ENCODE data around the gene MICU1. TPM values are rescaled to one million over a fixed set of nuclear protein-coding genes. Genes with fewer than 3 reads are reported as not detected.

The MICU1 gene
- total and polyA plus RNA-seq, 10 of the 15 experiments (the other 5 are each of a cell fraction or from before 2014, with no cell fraction given): 18.2 to 36.4 (median 22.2) TPM

GRCh38 chr10:72331575-72332422, 294.1 kb downstream of the MICU1 start (continued):
- TF ChIP-seq FOS (IDR thresholded peaks at IDR 0.05; ENCODE audit: borderline replicate concordance, extremely low read depth, insufficient read length) (no peak), PML (IDR thresholded peaks at IDR 0.05; ENCODE audit: low read length) (no peak), ZZZ3 (IDR thresholded peaks at IDR 0.05; ENCODE audit: control insufficient read depth, insufficient read length, low read depth) (no peak), TAF1 (IDR thresholded peaks at IDR 0.05; ENCODE audit: borderline replicate concordance, low read depth, low read length) (no peak), CHD4 (IDR thresholded peaks at IDR 0.05) (no peak), NR2F1 (conservative IDR thresholded peaks at IDR 0.05) (peak; percentile 96), PAX5 (IDR thresholded peaks at IDR 0.05; ENCODE audit: borderline replicate concordance, low read depth, low read length) (peak; percentile 47; the same call in 1 of the 2 replicates), GATAD2B (conservative IDR thresholded peaks at IDR 0.05; ENCODE audit: low read depth) (peak; percentile 86), POLR2A (IDR thresholded peaks at IDR 0.05; ENCODE audit: low read depth, low read length) (peak; percentile 68), POU2F2 (IDR thresholded peaks at IDR 0.05; ENCODE audit: borderline replicate concordance, low read depth, low read length) (no peak; the same call in 2 of the 3 replicates), EED (IDR thresholded peaks at IDR 0.05; ENCODE audit: low read depth) (0 out of 2 replicates have a peak, but pooled peaks have one; percentile 32), USF1 (IDR thresholded peaks at IDR 0.05; ENCODE audit: borderline replicate concordance, extremely low read length, insufficient read depth, low read depth, low read length) (no peak), MYC (IDR thresholded peaks at IDR 0.05; ENCODE audit: insufficient read depth, insufficient read length, insufficient replicate concordance, low read length, severe bottlenecking) (no peak), SMARCA5 (IDR thresholded peaks at IDR 0.05) (no peak; the same call in 1 of the 2 replicates), ELK1 (IDR thresholded peaks at IDR 0.05; ENCODE audit: low read depth, low read length) (no peak), SUPT20H (IDR thresholded peaks at IDR 0.05; ENCODE audit: borderline replicate concordance, control insufficient read depth, low read depth, low read length) (no peak), KDM1A (IDR thresholded peaks at IDR 0.05; ENCODE audit: borderline replicate concordance) (no peak), CTCF (IDR thresholded peaks at IDR 0.05 in 2 of 3, conservative IDR thresholded peaks at IDR 0.05 in 1 of 3; ENCODE audit: control insufficient read depth in 2 of 3, extremely low read depth in 1 of 3, insufficient read depth in 1 of 3, low read depth in 3 of 3, low read length in 3 of 3) (peak; percentile 1 to 50 (median 13); a peak in 1 of 6 replicates), ZBTB40 (IDR thresholded peaks at IDR 0.05; ENCODE audit: borderline replicate concordance) (no peak), RAD21 (IDR thresholded peaks at IDR 0.05; ENCODE audit: insufficient read depth, low read depth, low read length) (no peak)

Measured in GM12878 (cell line).